Lung (tissue), 12 donors: ENCODE data around the gene TAS2R46. TPM values are rescaled to one million over a fixed set of nuclear protein-coding genes. Genes with fewer than 3 reads are reported as not detected.
"Not testable (repeated sequence)": the region's sequence is repeated elsewhere in the genome, so short reads cannot be mapped to it uniquely, and the experiment has no call there.

Experiments
- ATAC-seq: fragments of 200-7000 bp; cut with Tn5 transposase; one replicate; pipeline ENCODE4 v1.9.1; 2020; ENCODE audit warnings: moderate number of reproducible peaks; ENCODE audit not compliant: insufficient read depth, low FRiP score
- DNase-seq, 3 donors: peaks; one replicate each; pipeline ENCODE4 v3.0.0-alpha.2; 2013 to 2017
- H3K27ac ChIP-seq, 2 donors: one replicate each; pipeline ENCODE4 v1.5.1; 2013; ENCODE audit warnings: mild to moderate bottlenecking in 2 of 2, moderate library complexity in 2 of 2, control low read depth in 1 of 2, inconsistent platforms in 1 of 2, low read depth in 1 of 2, low read length in 1 of 2
- H3K27me3 ChIP-seq, 3 donors: one replicate each; pipeline ENCODE4 v1.5.1; 2013; ENCODE audit warnings: low read length in 2 of 3; ENCODE audit not compliant: control insufficient read depth in 3 of 3, insufficient read depth in 3 of 3
- H3K36me3 ChIP-seq, 4 donors: one replicate each; pipeline ENCODE4 v1.5.1; 2013; ENCODE audit warnings: low read length in 4 of 4, mild to moderate bottlenecking in 1 of 4, moderate library complexity in 1 of 4; ENCODE audit not compliant: control insufficient read depth in 4 of 4, insufficient read depth in 4 of 4
- H3K4me1 ChIP-seq, 5 donors: one replicate each; pipeline ENCODE4 v1.5.1; 2013; ENCODE audit warnings: low read length in 5 of 5, mild to moderate bottlenecking in 2 of 5, moderate library complexity in 1 of 5; ENCODE audit not compliant: control insufficient read depth in 5 of 5, insufficient read depth in 5 of 5
- H3K4me3 ChIP-seq: one replicate; pipeline ENCODE4 v1.5.1; 2013; ENCODE audit warnings: mild to moderate bottlenecking, control low read depth, moderate library complexity
- H3K9ac ChIP-seq, 2 donors: one replicate each; pipeline ENCODE4 v1.5.1; 2013; ENCODE audit warnings: low read length in 2 of 2, control low read depth in 1 of 2; ENCODE audit not compliant: insufficient read depth in 1 of 2
- H3K9me3 ChIP-seq, 4 donors: one replicate each; pipeline ENCODE4 v1.5.1; 2013; ENCODE audit warnings: low read length in 3 of 4, mild to moderate bottlenecking in 1 of 4, moderate library complexity in 1 of 4; ENCODE audit not compliant: control insufficient read depth in 4 of 4, insufficient read depth in 3 of 4
- CTCF ChIP-seq: IDR thresholded peaks from 2 replicates; pipeline ENCODE4 v1.5.1; 2012; ENCODE audit warnings: mild to moderate bottlenecking; ENCODE audit errors: control extremely low read depth, extremely low read depth
- WGBS, 2 donors: extraction: QIAGEN DNeasy Blood & Tissue Kit; methylation state at CpG; one replicate each; pipeline ENCODE4 v1.1.7; 2013; 5-methylcytosine and 5-hydroxymethylcytosine counted together
- polyA plus RNA-seq, 2 donors: library from polyadenylated mRNA; stranded (reverse); fragments of 200-250 nt; gene quantifications; one replicate each; pipeline ENCODE4 v1.2.1, GENCODE V29; 2013
- total RNA-seq, 2 donors: library from RNA; depleted of rRNA in 1 of 2; stranded (reverse); fragments of >200 nt in 1 of 2; gene quantifications; one replicate each; pipeline ENCODE4 v1.2.1, GENCODE V29; 2014 to 2021
- donor health status: control.
- donor health status: control.
- donor health status: Bipolar disorder and iron deficiency.
- donor health status: healthy.
- donor health status: DM: yes; HTN: yes; CAD: no.

Gene TAS2R46
- total and polyA plus RNA-seq, 4 donors = 1.6 to 11.2 TPM; not detected in 2

GRCh38 chr12:11041366-11041765, 20.7 kb downstream of the TAS2R46 start:
- H3K36me3 ChIP-seq, H3K4me3 ChIP-seq, ATAC-seq, H3K9ac ChIP-seq, H3K9me3 ChIP-seq, H3K4me1 ChIP-seq, H3K27me3 ChIP-seq, H3K27ac ChIP-seq: not testable (repeated sequence)
- WGBS, 2 donors = 68 to 92% methylated on average over 2 of the region's 2 CpGs
- peak in 2 of 3 donors; percentile 14 to 21 for DNase-seq

GRCh38 chr12:11040162-11040561, 21.9 kb downstream of the TAS2R46 start:
- Histone ChIP-seq H3K27me3 (no peaks in the 10 kb centered on the region), H3K9me3 (no peaks in the 10 kb centered on the region), H3K4me3 (no peak overlapping the region), H3K4me1 (no peaks in the 10 kb centered on the region), H3K9ac (no peak overlapping the region), H3K36me3 (peaks cover 0 to 9% (median 4%) of the 10 kb centered on the region in 4 donors), H3K27ac (no peak overlapping the region)
- no peak for TF ChIP-seq CTCF
- 85 to 86% methylated on average over 1 of the region's 1 CpG for WGBS, 2 donors
- no peak for ATAC-seq
- DNase-seq = peak in 1 of 3 donors; percentile 14

- H3K36me3 ChIP-seq = peaks cover 0 to 7% (median 0%) of the 10 kb centered on the region in 4 donors
- no peak overlapping the region for H3K27ac ChIP-seq
- no peak for ATAC-seq
- H3K9me3 ChIP-seq = no peaks in the 10 kb centered on the region
- H3K27me3 ChIP-seq = no peaks in the 10 kb centered on the region
- WGBS, 2 donors = 65 to 90% methylated on average over 3 of the region's 3 CpGs
- TF ChIP-seq CTCF = no peak
- H3K4me1 ChIP-seq = no peaks in the 10 kb centered on the region
- no peak for DNase-seq
- no peak overlapping the region for H3K4me3 ChIP-seq
- no peak overlapping the region for H3K9ac ChIP-seq
These were observed 22.9 kb downstream of the TAS2R46 start for GRCh38 chr12:11039171-11039570.

- 100% methylated on average over 1 of the region's 3 CpGs; no CpG with 5 or more reads in 1 of the 2 donors for WGBS, 2 donors
- H3K27ac ChIP-seq, H3K27me3 ChIP-seq, ATAC-seq, H3K4me3 ChIP-seq, H3K4me1 ChIP-seq, H3K9me3 ChIP-seq, DNase-seq, H3K36me3 ChIP-seq, H3K9ac ChIP-seq: not testable (repeated sequence)
These were observed 28.1 kb downstream of the TAS2R46 start for GRCh38 chr12:11033959-11034358.
